Osteoblast (primary cell): ENCODE measurements around the gene SHISA9. TPM values are rescaled to one million over a fixed set of nuclear protein-coding genes. Genes with fewer than 3 reads are reported as not detected.

Experiments used
- DNase-seq: peaks from one replicate; pipeline ENCODE4 v3.0.0; 2011; ENCODE audit warnings: low spot score, mixed read lengths; ENCODE audit not compliant: insufficient read length; ENCODE audit errors: missing footprints
- H2AFZ ChIP-seq: 2 replicates; pipeline ENCODE4 v1.6.0; 2011; ENCODE audit warnings: mild to moderate bottlenecking, low read length
- H3K27ac ChIP-seq: 2 replicates; pipeline ENCODE4 v1.5.1; 2011; ENCODE audit warnings: mild to moderate bottlenecking, low read depth, low read length, moderate library complexity
- H3K27me3 ChIP-seq: 2 replicates; pipeline ENCODE4 v1.6.0; 2012; ENCODE audit warnings: mild to moderate bottlenecking, control low read depth, inconsistent platforms, low read length, moderate library complexity; ENCODE audit not compliant: insufficient read depth
- H3K36me3 ChIP-seq: 2 replicates; pipeline ENCODE4 v1.5.1; 2011; ENCODE audit warnings: mild to moderate bottlenecking, low read length, control low read depth, moderate library complexity; ENCODE audit not compliant: insufficient read depth
- H3K4me1 ChIP-seq: 2 replicates; pipeline ENCODE4 v1.5.1; 2011; ENCODE audit warnings: mild to moderate bottlenecking, low read length, control low read depth, moderate library complexity; ENCODE audit not compliant: insufficient read depth
- H3K4me2 ChIP-seq: 2 replicates; pipeline ENCODE4 v1.6.0; 2011; ENCODE audit warnings: mild to moderate bottlenecking, low read length; ENCODE audit not compliant: insufficient read depth
- H3K4me3 ChIP-seq: fragments of 200-600 bp; sonication (generic); 3 replicates; pipeline ENCODE4 v1.5.1; 2012; ENCODE audit warnings: mild to moderate bottlenecking, low read length, inconsistent platforms; ENCODE audit not compliant: insufficient read depth
- H3K79me2 ChIP-seq: 2 replicates; pipeline ENCODE4 v1.6.0; 2012; ENCODE audit warnings: mild to moderate bottlenecking, low read length, control low read depth, inconsistent platforms; ENCODE audit not compliant: insufficient read depth
- H3K9me3 ChIP-seq: 2 replicates; pipeline ENCODE4 v1.5.1; 2011; ENCODE audit warnings: low read depth, low read length, control low read depth
- H4K20me1 ChIP-seq: 2 replicates; pipeline ENCODE4 v1.6.0; 2012; ENCODE audit warnings: mild to moderate bottlenecking, low read length, control low read depth; ENCODE audit not compliant: insufficient read depth
- CTCF ChIP-seq: IDR thresholded peaks from 2 replicates; pipeline ENCODE4 v1.5.1; 2011; ENCODE audit warnings: mild to moderate bottlenecking, low read depth, low read length, moderate library complexity; ENCODE audit errors: extremely low read depth
- total RNA-seq: library from RNA; depleted of rRNA; stranded (reverse); fragments of >200 nt; gene quantifications from 2 replicates; pipeline ENCODE4 v1.2.3, GENCODE V29; 2012

Gene SHISA9
- total RNA-seq, 1 donor, result under 0.01 TPM

- no peak for TF ChIP-seq CTCF
- Histone ChIP-seq H3K9me3 (peaks cover 2% of the 10 kb centered on the region), H3K4me2 (no peak overlapping the region), H3K79me2 (no peaks in the 10 kb centered on the region), H3K36me3 (no peaks in the 10 kb centered on the region), H4K20me1 (no peaks in the 10 kb centered on the region), H3K4me1 (no peaks in the 10 kb centered on the region), H3K27me3 (no peaks in the 10 kb centered on the region), H2AFZ (no peak overlapping the region), H3K27ac (no peak overlapping the region), H3K4me3 (no peak overlapping the region)
- DNase-seq, result no peak
Measured at GRCh38 chr16:13109171-13109570, 207.8 kb downstream of the SHISA9 start.

- Histone ChIP-seq H3K4me1 (no peaks in the 10 kb centered on the region), H2AFZ (peak overlapping the region; percentile 5), H3K9me3 (no peaks in the 10 kb centered on the region), H3K27me3 (no peaks in the 10 kb centered on the region), H3K79me2 (no peaks in the 10 kb centered on the region), H4K20me1 (no peaks in the 10 kb centered on the region), H3K4me2 (no peak overlapping the region), H3K4me3 (no peak overlapping the region), H3K36me3 (no peaks in the 10 kb centered on the region), H3K27ac (no peak overlapping the region)
- DNase-seq, result no peak
- TF ChIP-seq CTCF, result no peak
Measured at GRCh38 chr16:13110124-13110796, 208.9 kb downstream of the SHISA9 start.

- Histone ChIP-seq H4K20me1 (no peaks in the 10 kb centered on the region), H3K36me3 (no peaks in the 10 kb centered on the region), H2AFZ (no peak overlapping the region), H3K4me3 (no peak overlapping the region), H3K27me3 (no peaks in the 10 kb centered on the region), H3K79me2 (no peaks in the 10 kb centered on the region), H3K9me3 (no peaks in the 10 kb centered on the region), H3K4me2 (no peak overlapping the region), H3K27ac (no peak overlapping the region), H3K4me1 (no peaks in the 10 kb centered on the region)
- DNase-seq, result no peak
- TF ChIP-seq CTCF, result no peak
Measured at GRCh38 chr16:13111747-13112146, 210.3 kb downstream of the SHISA9 start.

- Histone ChIP-seq H3K9me3 (no peaks in the 10 kb centered on the region), H3K79me2 (no peaks in the 10 kb centered on the region), H4K20me1 (no peaks in the 10 kb centered on the region), H3K4me3 (no peak overlapping the region), H3K27me3 (no peaks in the 10 kb centered on the region), H3K36me3 (no peaks in the 10 kb centered on the region), H3K27ac (no peak overlapping the region), H2AFZ (no peak overlapping the region), H3K4me1 (no peaks in the 10 kb centered on the region), H3K4me2 (no peak overlapping the region)
- TF ChIP-seq CTCF, result no peak
- DNase-seq, result no peak
Measured at GRCh38 chr16:13113741-13114140, 212.3 kb downstream of the SHISA9 start.
